ENCODE data around the gene NOM1. TPM values are rescaled to one million over a fixed set of nuclear protein-coding genes. Genes with fewer than 3 reads are reported as not detected.

NOM1 gene
- total RNA-seq, 1 experiment from 2014 or later: 14.1 TPM

DNA sequence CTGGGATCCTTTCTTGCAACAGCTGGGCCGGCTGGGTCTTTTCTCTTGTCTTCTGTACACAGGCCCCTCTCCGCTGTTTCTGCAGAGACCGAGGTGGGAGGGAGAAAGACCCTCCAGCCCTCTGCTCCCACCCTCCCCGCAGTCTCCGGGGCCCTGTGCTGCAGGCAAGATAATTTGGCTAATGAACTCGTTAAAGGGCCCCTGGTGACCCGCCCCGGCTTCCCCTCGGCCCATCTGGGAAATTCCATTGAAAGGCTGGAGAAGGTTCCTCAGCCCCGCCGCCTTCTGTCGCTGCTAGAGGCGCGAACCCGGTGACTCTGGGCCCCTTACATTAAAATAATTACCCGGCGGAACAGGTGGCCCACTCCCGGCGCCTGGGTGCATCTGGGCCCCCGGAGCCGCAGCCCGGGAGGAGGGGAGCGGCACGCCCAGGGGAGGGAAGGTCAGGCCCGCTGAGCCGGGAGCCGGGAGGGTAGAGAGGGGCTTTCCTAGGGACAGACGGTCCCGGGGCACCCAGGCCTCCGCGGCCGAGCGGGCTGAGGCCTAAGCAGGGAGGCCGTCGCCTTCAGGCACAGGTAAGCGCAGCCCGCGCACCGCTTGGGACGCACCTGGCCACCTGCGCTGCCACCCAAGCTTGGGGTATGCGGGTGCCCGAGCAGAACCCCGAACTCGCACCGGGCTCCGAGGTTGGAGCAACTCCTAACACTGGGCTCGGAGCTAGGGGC lies 68.3 kb downstream of the NOM1 start:
- no peak for DNase-seq (ENCODE audit: low read depth)

GRCh38 chr7:157018328-157018996 lies 69.0 kb downstream of the NOM1 start:
- no peak for DNase-seq (ENCODE audit: low read depth)

- no peak for DNase-seq (ENCODE audit: low read depth)
Observed at GRCh38 chr7:157018997-157019608, 69.6 kb downstream of the NOM1 start.

DNA sequence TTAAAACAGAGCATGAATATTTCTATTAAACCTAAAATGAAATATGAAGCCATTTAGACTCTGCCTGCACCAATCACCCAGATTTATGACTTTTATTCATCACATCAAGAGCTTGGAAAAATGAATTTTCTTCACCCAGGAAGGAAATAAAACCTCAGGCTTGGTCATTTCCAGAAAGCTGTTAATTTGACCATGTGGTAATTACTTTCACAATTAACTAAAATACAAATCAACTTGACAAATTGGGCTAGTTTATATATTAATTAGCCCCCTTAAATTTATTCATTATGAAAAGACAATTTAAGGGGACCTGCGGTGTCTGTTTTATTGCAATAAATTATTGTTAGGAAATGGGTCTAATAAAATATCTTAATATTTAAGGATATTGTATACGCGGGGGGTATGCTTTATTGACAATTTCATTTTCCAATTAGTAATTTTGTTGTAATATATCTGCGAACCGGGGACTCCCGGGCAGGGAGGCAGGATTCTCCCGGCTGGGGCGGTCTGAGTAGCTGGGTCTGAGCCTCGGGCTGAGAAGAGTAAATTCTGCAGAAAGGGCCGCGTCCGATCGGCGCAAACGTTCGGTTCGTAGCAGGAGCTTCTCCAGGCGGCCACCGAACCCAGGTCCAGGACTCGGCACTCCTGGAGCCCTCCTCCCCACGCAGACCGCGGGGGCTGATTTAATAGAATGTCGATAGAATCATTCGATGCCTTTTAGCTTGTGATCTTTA lies 70.4 kb downstream of the NOM1 start:
- DNase-seq (ENCODE audit: low read depth): no peak

DNA sequence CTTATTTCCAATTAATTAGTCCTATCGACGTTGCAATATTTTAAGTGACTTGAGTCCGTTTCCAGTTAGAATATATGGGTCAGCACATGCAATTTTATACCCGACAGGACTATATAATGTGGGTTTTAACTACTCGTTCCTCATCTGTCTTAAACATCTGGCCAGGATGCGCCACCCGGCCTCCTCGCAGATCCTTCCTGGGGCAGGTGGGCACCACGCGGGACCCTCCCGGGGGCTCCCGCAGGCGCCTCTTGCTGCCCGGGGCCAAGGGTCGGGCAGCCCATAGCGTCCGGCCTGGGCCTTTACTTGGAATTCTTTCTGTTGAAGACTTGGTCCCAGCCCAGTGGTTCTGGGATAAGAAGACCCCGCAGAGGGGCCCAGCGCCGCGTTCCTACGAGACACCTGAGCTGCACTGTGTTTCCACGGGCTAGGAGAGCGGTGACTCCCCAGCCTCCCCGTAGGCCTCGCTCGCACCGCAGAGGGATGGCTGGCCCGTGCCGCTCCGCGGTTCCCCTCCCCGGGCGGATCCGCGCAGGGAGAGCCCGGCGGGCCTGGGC lies 71.1 kb downstream of the NOM1 start:
- no peak for DNase-seq (ENCODE audit: low read depth)

- DNase-seq (ENCODE audit: low read depth): no peak
Observed at GRCh38 chr7:157021071-157021870, 71.8 kb downstream of the NOM1 start.

DNA sequence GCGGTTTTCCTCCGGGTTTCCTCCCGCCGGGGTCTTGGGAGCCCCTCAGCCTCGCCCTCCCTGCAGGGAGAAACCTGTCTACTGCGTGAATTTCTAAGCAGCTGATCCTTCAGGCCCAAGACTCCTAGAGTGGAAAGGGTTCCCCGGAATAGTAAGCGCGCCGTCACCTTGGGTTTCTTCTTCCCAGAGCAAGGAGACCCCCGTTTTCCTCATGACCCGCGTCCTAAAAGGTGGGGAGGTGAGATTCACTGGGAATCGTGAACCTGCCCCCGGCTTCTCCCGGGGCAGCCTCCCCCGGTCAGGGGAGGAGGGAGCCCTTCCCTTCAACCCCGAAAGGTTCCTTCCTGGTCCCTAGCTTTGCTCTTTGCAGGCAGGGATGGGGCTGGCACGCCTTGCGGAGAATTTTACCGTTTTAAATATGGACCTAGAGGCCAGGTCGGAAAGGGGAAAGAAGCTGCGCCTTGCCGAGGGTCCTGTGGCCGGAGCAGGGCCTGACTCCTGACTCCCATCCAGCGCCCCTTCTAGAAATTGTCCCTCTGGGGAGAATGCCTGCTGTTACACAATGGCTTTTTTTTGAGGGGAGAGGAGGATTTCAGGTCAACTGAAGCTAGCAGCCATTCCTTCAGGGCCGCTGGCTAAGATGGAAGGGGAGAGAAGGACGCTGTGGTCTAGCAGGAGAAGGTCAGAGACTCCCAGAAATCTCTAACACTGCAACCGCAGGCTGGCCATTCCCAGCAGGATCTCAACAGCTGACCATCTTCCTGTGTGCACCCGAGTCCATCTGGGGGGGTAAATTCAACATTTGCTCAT lies 72.6 kb downstream of the NOM1 start:
- DNase-seq (ENCODE audit: low read depth): no peak

Other genes starting within 250 kb of the NOM1 start
- 31.1 and 39.9 TPM in 2 replicates for gene LMBR1, start 56.5 kb upstream of the NOM1 start, total RNA-seq (2014; rRNA removed; shearing (Covaris generic))
- not detected in 2 replicates for gene MNX1, start 61.0 kb downstream of the NOM1 start, total RNA-seq (2014; rRNA removed; shearing (Covaris generic))
- 47.1 and 72.7 TPM in 2 replicates for gene UBE3C, start 189.2 kb downstream of the NOM1 start, total RNA-seq (2014; rRNA removed; shearing (Covaris generic))